ES-I3 (cell line): ENCODE results near the gene TMEM179.
A peak's percentile ranks its signal among the peaks of the same experiment; 100 is the strongest.

Experiments used
- H3K36me3 ChIP-seq: 2 replicates; pipeline ENCODE4 v1.6.1; 2013; ENCODE audit warnings: mild to moderate bottlenecking, low read length, control low read depth, moderate library complexity; ENCODE audit not compliant: insufficient read depth
- H3K4me1 ChIP-seq: 2 replicates; pipeline ENCODE4 v1.6.1; 2013; ENCODE audit warnings: mild to moderate bottlenecking, control low read depth, low read length; ENCODE audit not compliant: insufficient read depth
- H3K9ac ChIP-seq: 2 replicates; pipeline ENCODE4 v1.6.1; 2013; ENCODE audit warnings: low read depth, mild to moderate bottlenecking, low read length, moderate library complexity
- H3K9me3 ChIP-seq: 2 replicates; pipeline ENCODE4 v1.6.1; 2013; ENCODE audit warnings: mild to moderate bottlenecking, low read length, moderate library complexity; ENCODE audit not compliant: control insufficient read depth, insufficient read depth

Gene TMEM179

DNA sequence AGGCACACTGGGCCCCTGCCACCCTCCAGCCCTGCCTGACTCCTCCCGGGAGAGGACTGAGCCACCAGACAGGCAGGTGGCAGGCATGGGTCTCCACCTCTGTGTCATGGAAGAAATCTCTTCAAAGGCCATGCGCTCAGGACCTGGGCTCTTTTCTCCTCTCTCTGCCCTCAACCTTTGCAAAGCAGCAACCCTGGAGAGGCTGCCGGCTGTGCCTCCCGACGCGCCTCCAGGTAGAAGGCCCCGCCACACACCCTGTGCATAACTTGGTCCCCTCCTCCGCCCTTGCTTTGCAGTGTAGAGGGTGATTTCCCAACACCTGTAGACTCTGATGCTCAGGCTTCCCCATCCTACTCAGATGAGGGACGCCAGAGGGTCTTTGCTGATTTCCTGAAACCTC, 28.2 kb upstream of the TMEM179 start:
- no peak overlapping the region for H3K9ac ChIP-seq
- H3K9me3 ChIP-seq, result peaks cover 3% of the 10 kb centered on the region
- H3K36me3 ChIP-seq, result no peaks in the 10 kb centered on the region
- no peaks in the 10 kb centered on the region for H3K4me1 ChIP-seq

DNA sequence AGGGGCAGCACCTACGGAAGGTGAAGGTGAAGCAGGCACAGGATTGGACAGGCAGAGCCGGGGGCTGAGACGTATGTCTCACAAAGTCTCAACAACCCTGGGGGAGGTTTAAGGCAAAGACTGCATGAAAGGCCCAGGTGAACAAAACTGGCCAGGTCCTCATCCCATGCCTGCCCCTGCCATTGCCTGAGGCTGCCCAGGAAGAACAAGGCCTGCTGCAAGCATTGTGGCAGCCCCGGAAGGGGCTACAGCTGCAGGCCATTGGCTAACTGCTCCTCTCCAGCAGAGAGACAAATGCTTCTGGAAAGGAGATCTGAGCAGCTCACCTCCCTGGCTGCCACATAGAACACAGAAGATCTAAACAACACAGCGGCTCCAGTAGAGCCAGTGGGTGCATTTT, 20.4 kb upstream of the TMEM179 start:
- Histone ChIP-seq H3K9ac (no peak overlapping the region), H3K9me3 (peaks cover 7% of the 10 kb centered on the region), H3K4me1 (no peaks in the 10 kb centered on the region), H3K36me3 (no peaks in the 10 kb centered on the region)

DNA sequence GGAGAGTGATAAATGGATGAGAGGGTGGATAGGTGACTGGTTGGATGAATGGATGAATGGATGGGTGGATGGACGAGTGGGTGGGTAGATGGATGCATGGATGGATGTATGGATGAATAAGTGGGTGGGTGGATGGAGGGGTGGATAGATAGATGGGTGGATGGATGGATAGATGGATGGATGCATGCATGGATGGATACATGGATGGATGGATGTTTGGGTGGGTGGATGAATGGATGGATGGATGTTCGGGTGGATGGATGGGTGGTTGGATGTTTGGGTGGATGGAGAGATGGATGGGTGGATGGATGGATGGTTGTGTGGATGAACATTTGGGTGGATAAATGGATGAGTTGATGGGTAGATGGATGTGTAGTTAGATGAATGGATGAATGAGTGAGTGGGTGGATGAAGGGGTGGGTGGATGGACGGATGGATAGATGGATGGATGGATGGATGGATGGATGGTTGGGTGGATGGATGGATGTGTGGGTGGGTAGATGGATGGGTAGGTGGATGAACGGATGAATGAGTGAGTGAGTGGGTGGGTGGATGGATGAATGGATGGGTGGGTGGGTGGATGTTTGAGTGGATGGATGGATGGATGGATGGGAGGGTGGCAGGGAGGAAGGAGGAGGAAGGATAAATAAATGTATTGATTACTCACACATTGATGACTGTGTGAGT, 9.7 kb upstream of the TMEM179 start:
- H3K36me3 ChIP-seq, result no peaks in the 10 kb centered on the region
- peaks cover 5% of the 10 kb centered on the region; the same call in 1 of the 2 replicates for H3K9me3 ChIP-seq
- H3K4me1 ChIP-seq, result no peaks in the 10 kb centered on the region
- H3K9ac ChIP-seq, result no peak overlapping the region

DNA sequence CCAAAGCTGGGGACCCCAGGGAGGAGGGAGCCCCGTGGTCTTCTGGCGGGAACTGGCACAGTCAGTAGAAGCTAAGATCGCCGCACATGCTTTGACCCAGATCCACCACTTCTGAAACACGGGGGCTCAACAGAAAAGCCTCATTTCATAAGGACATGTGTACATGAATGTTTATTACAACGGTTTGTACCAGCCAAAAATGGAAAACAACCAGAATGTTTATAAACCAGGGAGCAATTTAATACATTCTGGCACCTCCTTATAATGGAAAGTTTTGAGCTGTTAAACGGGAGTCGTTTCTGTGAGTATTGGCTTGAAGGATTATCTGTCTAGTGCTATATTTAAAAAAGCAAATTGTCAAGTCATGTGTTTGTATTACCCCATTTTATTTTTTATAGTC, 7.3 kb upstream of the TMEM179 start:
- Histone ChIP-seq H3K9ac (no peak overlapping the region), H3K4me1 (no peaks in the 10 kb centered on the region), H3K9me3 (peaks cover 5% of the 10 kb centered on the region; the same call in 1 of the 2 replicates), H3K36me3 (no peaks in the 10 kb centered on the region)

DNA sequence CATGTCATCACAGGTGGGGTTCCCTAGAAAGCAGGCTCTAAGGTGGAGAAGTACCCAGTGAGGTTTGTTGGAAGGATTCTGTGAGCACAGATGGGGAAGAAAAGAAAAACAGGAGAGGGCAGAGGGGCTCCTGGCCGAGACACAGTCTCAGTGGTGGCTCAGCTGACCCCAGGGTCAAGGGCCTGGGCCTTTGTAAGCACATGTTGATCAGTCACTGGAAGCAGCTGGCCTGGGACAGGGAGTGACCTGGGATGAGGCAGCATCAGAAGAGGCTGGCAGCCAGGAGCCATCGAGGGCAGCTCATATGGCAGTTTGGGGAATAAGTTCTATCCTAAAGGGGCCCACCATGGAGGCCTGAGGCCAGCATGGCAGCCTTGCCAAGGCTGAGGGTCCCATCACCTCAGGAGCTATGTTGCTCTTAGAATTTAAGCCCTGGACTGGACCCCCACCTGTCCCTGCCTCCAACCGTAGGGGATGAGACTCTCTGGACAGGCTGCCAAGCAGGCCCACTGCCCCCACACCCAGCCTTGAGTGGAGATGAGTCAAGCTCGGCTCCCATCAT, 6.3 kb upstream of the TMEM179 start:
- Histone ChIP-seq H3K36me3 (no peaks in the 10 kb centered on the region), H3K4me1 (no peaks in the 10 kb centered on the region), H3K9me3 (peaks cover 5% of the 10 kb centered on the region; the same call in 1 of the 2 replicates), H3K9ac (no peak overlapping the region)

DNA sequence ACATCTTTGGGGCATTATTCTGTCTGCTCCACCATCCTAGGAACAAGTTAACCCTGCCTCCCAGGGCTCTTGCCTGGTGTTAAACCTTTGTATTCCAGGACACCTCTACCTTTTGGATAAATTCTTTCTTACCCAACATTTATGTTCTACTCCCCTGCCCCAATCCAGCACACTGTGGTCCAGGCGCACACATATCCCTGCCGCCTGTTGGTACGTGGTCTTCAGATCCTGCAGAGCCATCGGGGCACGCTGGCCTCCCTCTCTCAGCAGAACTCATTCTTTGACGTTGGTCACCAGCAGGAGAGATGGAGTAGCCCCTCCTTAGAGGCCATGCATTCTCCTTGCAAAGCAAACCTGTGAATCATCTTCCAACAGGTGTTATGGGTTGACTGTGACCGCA, 5.1 kb upstream of the TMEM179 start:
- Histone ChIP-seq H3K36me3 (no peaks in the 10 kb centered on the region), H3K4me1 (no peaks in the 10 kb centered on the region), H3K9ac (no peak overlapping the region), H3K9me3 (peaks cover 5% of the 10 kb centered on the region; the same call in 1 of the 2 replicates)

DNA sequence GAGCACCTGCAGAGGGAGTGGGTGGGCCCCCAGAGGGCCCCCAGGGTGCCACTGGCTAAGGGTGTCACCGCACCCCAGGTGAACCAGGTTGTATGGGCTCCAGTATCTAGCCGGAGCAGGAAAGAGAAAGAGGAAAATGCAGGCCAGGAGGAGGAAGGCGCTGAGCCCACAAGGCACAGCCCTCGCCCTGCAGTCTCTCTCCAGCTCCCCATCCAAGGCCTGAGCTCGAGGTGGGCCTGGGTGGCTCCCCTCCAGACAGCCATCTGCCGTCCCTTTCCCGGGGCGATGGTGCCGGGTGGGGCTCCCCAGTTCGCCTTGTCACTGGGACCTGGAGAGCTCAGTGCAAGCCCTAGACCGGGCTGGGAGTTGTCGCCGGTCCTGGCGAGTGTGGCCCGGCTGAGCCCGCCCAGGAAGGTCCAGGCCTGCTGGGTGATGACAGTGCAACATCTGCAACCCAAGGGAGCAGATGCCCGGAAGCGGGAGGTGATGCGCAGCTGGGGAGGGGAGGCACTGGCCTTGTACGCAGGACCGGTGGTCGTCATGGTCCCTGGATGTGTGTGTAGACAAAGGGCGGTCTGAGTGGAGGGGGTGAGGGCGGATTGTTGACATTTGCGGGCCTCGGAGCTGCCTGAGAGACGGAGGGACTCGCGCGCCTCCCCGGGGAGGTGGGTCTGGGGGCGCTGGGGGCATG, 716 bp downstream of the TMEM179 start:
- H3K9me3 ChIP-seq, result no peaks in the 10 kb centered on the region
- no peaks in the 10 kb centered on the region for H3K36me3 ChIP-seq
- H3K9ac ChIP-seq, result peak overlapping the region; percentile 56; the same call in 1 of the 2 replicates
- H3K4me1 ChIP-seq, result no peaks in the 10 kb centered on the region; the same call in 1 of the 2 replicates

DNA sequence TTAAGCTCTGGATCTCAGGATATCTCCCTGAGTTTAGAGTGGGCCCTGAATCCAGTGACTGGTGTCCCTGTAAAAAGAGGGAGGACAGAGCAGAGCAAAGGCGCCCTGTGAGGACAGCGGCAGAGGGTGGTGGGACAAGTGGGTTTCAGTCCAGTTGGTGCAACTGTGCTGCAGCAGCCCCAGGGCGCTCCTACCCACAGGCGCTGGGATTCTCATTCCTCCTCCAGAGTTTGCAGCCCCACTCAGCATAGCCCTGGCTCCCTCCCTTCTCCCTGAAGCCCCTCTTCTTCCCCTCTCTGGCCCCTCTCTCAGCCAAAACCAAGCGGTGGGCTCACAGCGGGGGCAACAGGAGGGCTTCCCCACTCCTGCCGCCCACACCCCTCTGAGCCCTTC, 1.6 kb downstream of the TMEM179 start:
- no peaks in the 10 kb centered on the region; the same call in 1 of the 2 replicates for H3K4me1 ChIP-seq
- no peaks in the 10 kb centered on the region for H3K36me3 ChIP-seq
- no peaks in the 10 kb centered on the region for H3K9me3 ChIP-seq
- no peak overlapping the region for H3K9ac ChIP-seq

DNA sequence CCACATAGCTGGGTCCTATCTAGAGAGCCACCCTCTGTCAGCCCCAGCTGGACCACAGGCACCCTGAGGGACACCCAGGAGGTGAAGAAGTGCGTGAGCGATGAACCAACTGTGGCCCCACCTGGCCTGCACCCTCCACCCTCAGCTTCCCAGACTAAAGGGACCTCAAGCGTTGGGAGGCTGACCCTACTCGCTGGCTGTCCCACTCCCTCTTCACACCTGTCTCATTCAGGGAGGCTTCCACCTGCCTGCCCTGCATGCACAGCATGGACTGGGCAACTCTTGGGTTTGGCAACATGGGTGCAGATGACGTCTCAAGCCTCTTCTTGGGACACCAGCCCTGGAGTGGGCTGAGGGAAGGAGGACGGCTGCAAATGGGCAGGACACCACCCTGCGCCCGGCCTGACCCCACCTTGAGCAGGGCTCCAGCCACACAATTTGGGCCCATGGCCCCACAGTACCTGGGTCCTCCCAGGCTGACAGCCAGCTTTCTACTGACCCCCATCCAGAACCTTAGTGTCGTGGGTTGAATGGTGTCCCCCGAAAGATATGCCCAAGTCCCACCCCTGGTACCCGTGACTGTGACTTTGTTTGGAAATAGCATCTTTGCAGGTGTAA, 2.1 kb downstream of the TMEM179 start:
- H3K9ac ChIP-seq, result no peak overlapping the region
- no peaks in the 10 kb centered on the region for H3K9me3 ChIP-seq
- no peaks in the 10 kb centered on the region for H3K36me3 ChIP-seq
- H3K4me1 ChIP-seq, result no peaks in the 10 kb centered on the region; the same call in 1 of the 2 replicates

DNA sequence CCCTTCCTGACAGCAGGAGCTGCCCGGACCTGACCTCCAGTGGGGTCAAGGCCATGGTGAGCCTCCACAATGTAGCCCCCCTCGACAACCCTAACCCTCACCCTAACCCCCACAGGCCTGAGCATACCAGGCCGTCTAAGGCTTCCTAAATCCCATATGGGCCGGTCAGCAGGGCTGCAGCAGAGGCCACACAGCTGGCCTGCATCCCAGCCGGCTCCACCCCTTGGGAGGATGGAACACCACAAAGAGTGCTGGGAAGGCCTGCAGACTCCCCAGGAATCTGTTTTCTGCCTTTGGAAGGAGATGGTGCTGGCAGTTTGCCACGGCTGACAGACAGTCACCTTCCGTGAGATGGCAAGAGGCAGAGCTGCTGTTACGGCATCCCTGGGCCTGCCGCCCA, 2.8 kb downstream of the TMEM179 start:
- H3K4me1 ChIP-seq, result no peaks in the 10 kb centered on the region; the same call in 1 of the 2 replicates
- H3K9ac ChIP-seq, result no peak overlapping the region
- H3K9me3 ChIP-seq, result no peaks in the 10 kb centered on the region
- no peaks in the 10 kb centered on the region for H3K36me3 ChIP-seq

DNA sequence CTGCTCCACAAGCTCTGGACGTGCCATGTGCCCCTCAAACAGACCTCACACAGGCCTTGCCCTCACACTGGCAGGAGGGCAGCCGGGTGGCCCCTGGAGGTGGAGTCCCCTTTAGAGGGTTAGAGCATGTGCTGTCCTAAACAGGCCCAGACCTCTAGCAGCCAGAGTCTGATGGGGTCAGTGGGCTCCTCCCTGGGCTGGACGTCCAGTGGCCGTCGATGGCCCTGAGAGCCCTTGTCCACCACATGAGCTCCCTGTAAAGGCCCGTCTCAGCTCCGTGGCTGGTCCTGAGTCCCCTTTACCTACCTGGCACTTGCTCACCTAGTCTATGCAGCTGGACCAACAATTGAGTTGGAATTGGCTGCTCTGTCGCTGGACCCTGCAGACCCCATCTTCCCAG, 3.8 kb downstream of the TMEM179 start:
- no peak overlapping the region for H3K9ac ChIP-seq
- no peaks in the 10 kb centered on the region for H3K9me3 ChIP-seq
- no peaks in the 10 kb centered on the region for H3K36me3 ChIP-seq
- H3K4me1 ChIP-seq, result no peaks in the 10 kb centered on the region; the same call in 1 of the 2 replicates

DNA sequence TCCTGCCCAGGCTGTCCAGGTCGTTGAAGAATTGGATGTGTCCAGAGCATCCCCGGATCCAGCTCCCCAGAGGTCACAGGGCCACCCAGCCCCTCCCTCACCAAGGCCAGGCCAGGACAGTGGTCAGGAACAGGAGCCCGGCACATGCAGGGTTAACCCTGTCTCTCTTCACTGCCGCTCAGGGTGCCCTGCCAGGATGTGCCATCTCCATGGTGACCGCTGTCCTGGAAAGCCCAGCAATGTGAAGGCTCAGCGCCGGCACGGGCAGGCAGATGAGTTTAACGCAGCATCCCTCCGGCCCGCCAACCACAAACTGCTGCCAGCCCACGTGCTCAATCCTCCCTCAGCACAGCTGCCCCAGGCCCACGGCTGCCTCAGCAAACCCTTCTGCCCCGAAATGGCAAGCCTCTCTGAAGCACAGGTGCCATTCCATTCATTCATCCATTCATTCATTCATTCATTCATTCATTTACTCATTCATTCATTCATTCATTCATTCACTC, 4.4 kb downstream of the TMEM179 start:
- Histone ChIP-seq H3K9me3 (no peaks in the 10 kb centered on the region), H3K9ac (no peak overlapping the region)

DNA sequence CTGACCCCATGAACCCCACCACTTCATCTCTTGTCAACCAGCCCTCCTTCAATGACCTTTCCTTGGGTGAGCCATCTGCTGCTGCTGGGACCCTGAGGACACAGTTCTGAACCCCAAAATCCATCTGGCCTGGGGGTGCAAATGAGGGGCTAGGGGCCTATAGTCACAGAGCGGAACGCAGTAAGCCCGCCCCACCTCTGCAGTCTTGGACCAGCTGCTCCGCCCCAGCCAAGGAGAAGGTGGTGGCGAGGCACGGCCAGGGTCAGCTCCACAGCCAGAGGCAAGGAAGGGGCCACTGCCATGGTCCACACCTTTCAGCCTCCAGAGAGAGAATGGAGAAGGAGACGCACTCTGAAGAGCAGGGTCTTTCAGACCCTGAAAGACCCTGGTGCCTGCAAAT, 5.1 kb downstream of the TMEM179 start:
- Histone ChIP-seq H3K4me1 (no peaks in the 10 kb centered on the region; the same call in 1 of the 2 replicates), H3K36me3 (no peaks in the 10 kb centered on the region), H3K9me3 (no peaks in the 10 kb centered on the region), H3K9ac (no peak overlapping the region)

More for the DNA sequence above, 4.4 kb downstream of the TMEM179 start:
- Histone ChIP-seq H3K4me1 (no peaks in the 10 kb centered on the region; the same call in 1 of the 2 replicates), H3K36me3 (no peaks in the 10 kb centered on the region)

DNA sequence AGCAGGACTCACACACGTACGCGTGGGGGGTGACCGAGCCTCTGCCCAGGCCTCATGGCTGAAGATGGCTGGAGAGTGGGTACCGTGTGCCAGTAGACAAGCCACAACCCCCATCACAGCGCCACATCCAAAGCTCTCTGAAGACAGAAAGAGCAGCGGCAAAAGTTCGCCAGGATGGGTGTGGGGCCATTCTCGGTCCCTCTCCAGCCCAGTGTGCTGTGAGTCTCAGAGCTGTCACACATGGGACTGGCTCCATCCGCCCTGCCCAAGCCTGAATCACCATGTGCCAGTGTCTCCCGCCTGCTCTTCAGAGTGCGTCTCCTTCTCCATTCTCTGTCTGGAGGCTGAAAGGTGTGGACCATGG, 5.7 kb downstream of the TMEM179 start:
- Histone ChIP-seq H3K9ac (no peak overlapping the region), H3K9me3 (no peaks in the 10 kb centered on the region), H3K4me1 (no peaks in the 10 kb centered on the region; the same call in 1 of the 2 replicates), H3K36me3 (no peaks in the 10 kb centered on the region)
